Measurements from ENCODE around the gene RAB26. TPM values are rescaled to one million over a fixed set of nuclear protein-coding genes. Genes with fewer than 3 reads are reported as not detected.

The RAB26 gene
- total and polyA plus RNA-seq, 2 donors from 2014 or later: 1.5 to 3.0 TPM

DNA sequence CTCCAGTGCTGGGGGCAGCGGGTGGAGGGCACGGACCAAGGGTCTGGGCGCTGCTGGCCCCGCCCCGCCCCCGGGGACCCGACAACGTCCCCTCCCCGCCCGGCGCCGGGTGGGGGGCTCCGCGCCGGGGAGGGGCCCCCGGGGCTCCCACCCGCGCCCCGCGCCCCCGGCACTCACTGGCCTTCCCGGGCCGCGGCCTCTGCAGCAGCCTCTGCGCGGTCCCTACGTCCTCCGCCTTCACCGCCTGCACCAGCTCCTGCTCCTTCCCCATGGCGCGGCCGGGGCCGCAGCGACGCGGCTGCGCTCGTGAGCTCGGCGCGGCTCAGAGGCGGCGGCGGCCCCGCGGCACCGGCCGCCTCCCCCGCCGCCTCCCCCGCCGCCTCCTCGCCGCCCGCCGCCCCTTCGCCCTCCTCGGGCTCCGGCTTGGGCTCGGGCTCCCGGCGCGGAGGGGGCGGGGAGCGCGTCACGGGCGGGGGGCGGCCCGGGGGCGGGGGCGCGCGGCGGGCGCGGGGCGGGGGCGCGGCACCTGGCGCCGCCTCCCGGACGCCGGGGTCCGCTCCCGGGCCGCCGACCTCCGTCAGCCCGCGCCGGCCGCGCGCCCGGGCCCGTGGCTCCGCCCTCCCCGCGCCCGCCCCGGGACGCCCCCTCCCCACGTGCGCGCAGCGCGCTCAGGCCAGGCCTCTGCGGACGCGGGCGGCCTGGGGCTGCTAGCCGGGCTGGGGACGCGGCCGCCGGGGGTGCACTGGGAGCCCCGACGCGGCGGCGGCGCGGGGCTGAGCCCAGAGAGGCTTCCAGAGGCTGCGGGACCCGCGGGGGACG lies 47.9 kb downstream of the RAB26 start, which contains the start of gene CASKIN1:
Gene CASKIN1 (minus strand): TSS at position 444 of the 819 bp plus-strand sequence. CDS start 173 bp downstream, at position 271.
- Histone ChIP-seq H3K36me3 (ENCODE audit: control insufficient read depth in 2 of 3, insufficient read depth in 3 of 3, low read length in 3 of 3) (no peaks in the 10 kb centered on the region), H3K27me3 (ENCODE audit: control insufficient read depth, insufficient read depth, low read length) (no peaks in the 10 kb centered on the region), H3K9me3 (ENCODE audit: control insufficient read depth in 2 of 3, insufficient read depth in 1 of 3, low read length in 3 of 3) (no peaks in the 10 kb centered on the region), H3K4me1 (ENCODE audit: control insufficient read depth in 2 of 3, insufficient read depth in 2 of 3, low read depth in 1 of 3, low read length in 3 of 3) (peaks cover 0 to 3% (median 0%) of the 10 kb centered on the region in 3 donors), H3K9ac (ENCODE audit: low read length in 3 of 3) (no peak within 1 kb of the TSS), H3K4me3 (ENCODE audit: low read length in 3 of 3) (no peak within 1 kb of the TSS), H3K27ac (ENCODE audit: low read depth in 2 of 2, low read length in 2 of 2) (no peak within 1 kb of the TSS)
- FAIRE-seq (no peak), DNase-seq (peak in 2 of 5 donors; percentile 43 to 58)
- intact Hi-C loops (cut with DNase I): no loop called here
- TF ChIP-seq, protein P1, sequence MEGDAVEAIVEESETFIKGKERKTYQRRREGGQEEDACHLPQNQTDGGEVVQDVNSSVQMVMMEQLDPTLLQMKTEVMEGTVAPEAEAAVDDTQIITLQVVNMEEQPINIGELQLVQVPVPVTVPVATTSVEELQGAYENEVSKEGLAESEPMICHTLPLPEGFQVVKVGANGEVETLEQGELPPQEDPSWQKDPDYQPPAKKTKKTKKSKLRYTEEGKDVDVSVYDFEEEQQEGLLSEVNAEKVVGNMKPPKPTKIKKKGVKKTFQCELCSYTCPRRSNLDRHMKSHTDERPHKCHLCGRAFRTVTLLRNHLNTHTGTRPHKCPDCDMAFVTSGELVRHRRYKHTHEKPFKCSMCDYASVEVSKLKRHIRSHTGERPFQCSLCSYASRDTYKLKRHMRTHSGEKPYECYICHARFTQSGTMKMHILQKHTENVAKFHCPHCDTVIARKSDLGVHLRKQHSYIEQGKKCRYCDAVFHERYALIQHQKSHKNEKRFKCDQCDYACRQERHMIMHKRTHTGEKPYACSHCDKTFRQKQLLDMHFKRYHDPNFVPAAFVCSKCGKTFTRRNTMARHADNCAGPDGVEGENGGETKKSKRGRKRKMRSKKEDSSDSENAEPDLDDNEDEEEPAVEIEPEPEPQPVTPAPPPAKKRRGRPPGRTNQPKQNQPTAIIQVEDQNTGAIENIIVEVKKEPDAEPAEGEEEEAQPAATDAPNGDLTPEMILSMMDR (IDR thresholded peaks at IDR 0.05; ENCODE audit: borderline replicate concordance, extremely low read depth, insufficient read depth): no peak

DNA sequence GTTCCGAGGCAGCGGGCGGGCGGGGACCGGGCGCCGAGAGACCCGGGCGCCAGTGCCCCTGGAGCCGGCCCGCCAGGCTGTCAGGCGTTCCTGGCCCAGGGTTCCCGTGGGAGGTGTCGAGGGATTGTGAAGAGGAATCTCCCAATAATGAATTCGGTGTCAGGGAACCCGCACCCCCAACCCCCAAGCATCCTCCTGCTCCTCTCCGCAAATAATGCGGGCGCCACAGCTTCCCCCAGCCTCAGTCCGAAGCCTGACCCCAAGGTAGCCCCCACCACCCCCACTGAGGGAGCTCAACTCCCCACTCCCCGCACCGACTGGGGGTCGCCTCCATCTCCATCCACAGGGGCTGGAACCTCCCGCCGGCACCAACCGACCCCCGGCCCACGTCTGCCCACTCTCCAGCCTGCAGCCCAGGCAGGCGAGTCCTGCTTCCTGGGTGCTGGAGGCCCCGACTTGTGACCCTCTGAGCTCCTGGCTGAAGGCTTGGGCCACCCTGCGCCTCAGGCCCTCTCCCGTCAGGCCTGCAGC lies 48.6 kb downstream of the RAB26 start:
- DNase-seq: no peak
- TF ChIP-seq, protein P1 (IDR thresholded peaks at IDR 0.05; ENCODE audit: borderline replicate concordance, extremely low read depth, insufficient read depth): no peak
- Histone ChIP-seq H3K9ac (ENCODE audit: low read length in 3 of 3) (no peak overlapping the region), H3K36me3 (ENCODE audit: control insufficient read depth in 2 of 3, insufficient read depth in 3 of 3, low read length in 3 of 3) (no peaks in the 10 kb centered on the region), H3K4me1 (ENCODE audit: control insufficient read depth in 2 of 3, insufficient read depth in 2 of 3, low read depth in 1 of 3, low read length in 3 of 3) (peaks cover 0 to 3% (median 0%) of the 10 kb centered on the region in 3 donors), H3K27me3 (ENCODE audit: control insufficient read depth, insufficient read depth, low read length) (no peaks in the 10 kb centered on the region), H3K4me3 (ENCODE audit: low read length in 3 of 3) (no peak overlapping the region), H3K9me3 (ENCODE audit: control insufficient read depth in 2 of 3, insufficient read depth in 1 of 3, low read length in 3 of 3) (no peaks in the 10 kb centered on the region), H3K27ac (ENCODE audit: low read depth in 2 of 2, low read length in 2 of 2) (no peak overlapping the region)
- FAIRE-seq: no peak
- intact Hi-C loops (cut with DNase I): no loop called here

DNA sequence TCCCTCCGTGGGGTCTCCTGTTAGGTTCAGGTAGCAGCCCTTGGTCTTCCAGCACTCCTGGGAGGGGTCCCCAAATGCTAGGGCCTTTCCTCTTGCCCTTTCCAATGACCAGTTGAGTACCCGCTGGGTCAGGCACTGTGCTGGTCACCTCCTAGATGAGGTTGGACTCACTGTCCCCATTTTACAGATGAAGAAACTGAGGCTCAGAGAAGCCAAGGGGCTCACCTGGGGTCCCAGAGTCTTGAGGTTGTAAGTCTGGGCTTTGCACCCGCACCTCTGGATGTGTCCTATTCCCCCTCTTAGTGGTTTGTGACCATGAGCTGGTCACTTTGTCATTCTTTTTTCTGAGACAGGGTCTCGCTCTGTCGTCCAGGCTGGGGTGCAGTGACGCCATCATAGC lies 49.3 kb downstream of the RAB26 start:
- TF ChIP-seq, protein P1 (IDR thresholded peaks at IDR 0.05; ENCODE audit: borderline replicate concordance, extremely low read depth, insufficient read depth): no peak
- no peak overlapping the region for H3K27ac ChIP-seq (ENCODE audit: low read depth in 2 of 2, low read length in 2 of 2)
- DNase-seq (no peak), FAIRE-seq (no peak)
- H3K27me3 ChIP-seq (ENCODE audit: control insufficient read depth, insufficient read depth, low read length): no peaks in the 10 kb centered on the region
- intact Hi-C loops (cut with DNase I): no loop called here
- peaks cover 0 to 3% (median 0%) of the 10 kb centered on the region in 3 donors for H3K4me1 ChIP-seq (ENCODE audit: control insufficient read depth in 2 of 3, insufficient read depth in 2 of 3, low read depth in 1 of 3, low read length in 3 of 3)
- no peak overlapping the region for H3K4me3 ChIP-seq (ENCODE audit: low read length in 3 of 3)
- H3K36me3 ChIP-seq (ENCODE audit: control insufficient read depth in 2 of 3, insufficient read depth in 3 of 3, low read length in 3 of 3): no peaks in the 10 kb centered on the region
- H3K9me3 ChIP-seq (ENCODE audit: control insufficient read depth in 2 of 3, insufficient read depth in 1 of 3, low read length in 3 of 3): no peaks in the 10 kb centered on the region
- H3K9ac ChIP-seq (ENCODE audit: low read length in 3 of 3): no peak overlapping the region
